GM19193 (cell line): ENCODE measurements around the gene PCAT6.

ENCODE experiments used
- POLR2A ChIP-seq: IDR thresholded peaks from 4 replicates; pipeline ENCODE4 v1.6.1; 2011; ENCODE audit not compliant: insufficient read depth, insufficient read length; ENCODE audit errors: extremely low read depth

The PCAT6 gene

DNA sequence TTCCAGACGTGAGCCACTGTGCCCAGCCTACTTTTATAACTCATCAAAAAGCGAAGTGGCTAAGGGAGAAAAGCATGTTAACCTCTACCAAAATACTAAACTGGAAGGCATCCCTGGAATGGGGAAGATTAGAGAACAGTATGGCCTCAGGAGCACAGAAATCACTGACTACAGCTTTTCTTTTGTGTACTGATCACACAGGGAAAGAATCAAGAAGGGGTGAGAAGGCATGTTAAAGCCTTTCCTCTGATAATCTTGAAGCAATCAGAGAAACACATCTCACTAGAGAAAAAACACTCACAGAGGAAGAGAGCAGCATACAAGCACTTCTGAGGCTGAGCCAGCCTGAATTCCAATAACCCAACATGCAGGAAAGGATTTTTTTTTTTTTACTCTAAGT lies 10.7 kb downstream of the PCAT6 start:
- TF ChIP-seq POLR2A, result no peak

DNA sequence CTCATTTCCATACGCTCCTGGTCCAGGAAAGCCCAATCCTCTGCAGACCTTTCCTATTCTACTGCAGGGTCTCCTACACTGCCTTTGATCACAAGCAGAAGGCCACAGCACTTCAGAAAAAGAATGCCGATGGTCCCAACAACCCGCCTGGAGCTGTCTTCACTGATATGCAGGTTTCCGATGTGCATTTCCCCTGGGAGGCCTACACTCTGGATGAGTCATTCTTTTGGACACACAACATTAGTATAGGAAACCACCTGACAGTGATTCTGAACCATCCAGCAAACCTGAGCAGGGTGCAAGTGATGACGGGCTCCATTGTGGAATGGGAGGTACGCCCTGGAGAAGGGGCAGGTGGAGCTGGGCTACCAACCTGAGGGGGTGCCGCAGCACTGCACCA lies 15.0 kb downstream of the PCAT6 start:
- no peak for TF ChIP-seq POLR2A

DNA sequence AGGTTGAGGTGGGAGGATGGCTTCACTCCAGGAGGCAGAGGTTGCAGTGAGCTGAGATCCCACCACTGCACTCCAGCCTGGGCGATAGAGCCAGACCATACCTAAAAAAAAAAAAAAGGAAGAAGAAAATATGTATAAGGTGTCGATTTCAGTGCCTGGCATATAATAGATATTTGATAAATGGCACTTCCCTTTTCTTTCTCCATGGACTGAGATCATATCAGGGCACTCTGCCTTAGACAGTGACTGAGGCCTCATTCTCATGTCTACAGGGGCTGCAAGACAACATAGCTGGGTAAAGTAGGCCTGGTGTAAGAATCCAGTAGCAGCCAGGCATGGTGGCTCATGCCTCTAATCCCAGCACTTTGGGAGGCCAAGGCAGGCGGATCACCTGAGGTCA lies 21.2 kb downstream of the PCAT6 start:
- TF ChIP-seq POLR2A, result no peak

DNA sequence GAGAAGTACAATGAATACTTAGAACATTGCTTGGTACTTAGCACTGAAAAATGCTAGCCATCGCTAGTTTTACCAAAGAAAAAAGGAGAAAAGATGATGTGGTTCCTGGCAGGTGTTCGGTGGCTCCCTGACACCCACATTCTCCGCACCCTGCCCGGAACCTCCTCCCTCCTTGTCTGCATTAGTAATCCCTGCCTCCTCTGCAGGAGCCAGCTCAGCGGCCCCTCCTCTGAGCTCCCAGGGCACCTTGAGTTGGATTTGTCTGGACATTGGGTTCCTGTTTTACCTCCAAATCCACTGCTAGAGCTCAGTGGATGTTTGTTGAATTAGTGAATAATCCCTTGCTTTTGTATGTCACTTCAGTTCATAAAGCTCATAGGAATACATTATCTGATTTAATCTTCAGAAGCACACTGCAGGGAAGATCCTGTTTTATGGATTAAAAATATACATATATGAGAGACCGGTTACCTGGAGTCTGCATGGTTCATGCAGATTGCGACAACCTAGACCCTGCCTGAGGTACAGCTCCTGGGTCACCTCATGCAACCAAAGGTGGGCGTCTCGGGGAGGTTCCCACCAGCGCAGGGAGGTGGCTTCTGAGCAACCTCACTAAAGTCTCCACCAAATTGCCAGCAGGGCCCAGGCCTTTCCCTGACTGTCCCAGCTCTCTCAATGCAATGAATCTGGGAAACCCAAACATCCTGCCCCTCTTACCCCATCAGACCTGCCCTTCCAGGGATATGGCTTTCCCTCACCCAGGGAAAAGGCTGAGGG lies 24.2 kb downstream of the PCAT6 start:
- TF ChIP-seq POLR2A, result no peak

DNA sequence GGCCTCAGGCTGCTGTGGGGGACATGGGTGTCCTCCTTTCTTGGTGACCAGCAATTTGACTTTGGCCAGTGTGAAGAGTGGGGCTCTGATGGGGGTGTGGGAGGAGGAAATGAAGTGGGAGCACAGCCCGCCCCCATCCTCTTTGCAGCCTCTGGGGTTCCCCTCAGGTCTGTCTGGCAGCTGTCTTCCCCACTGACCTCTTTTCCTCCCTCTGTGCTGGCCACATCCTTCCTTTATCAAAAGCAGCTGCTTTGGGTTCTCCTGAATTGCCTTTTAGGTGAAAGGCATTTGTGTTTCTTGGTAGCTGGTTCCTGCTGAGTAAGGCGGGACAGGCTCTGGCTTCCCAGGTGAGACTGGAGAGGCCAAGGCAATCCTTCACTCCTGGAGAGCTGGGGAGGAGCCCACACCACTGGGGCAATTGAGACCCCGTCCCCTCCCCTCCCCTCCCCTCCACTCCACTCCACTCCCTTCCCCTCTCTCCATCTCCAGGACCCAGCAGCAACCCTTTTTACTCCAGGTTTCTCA lies 24.9 kb downstream of the PCAT6 start:
- TF ChIP-seq POLR2A, result no peak

DNA sequence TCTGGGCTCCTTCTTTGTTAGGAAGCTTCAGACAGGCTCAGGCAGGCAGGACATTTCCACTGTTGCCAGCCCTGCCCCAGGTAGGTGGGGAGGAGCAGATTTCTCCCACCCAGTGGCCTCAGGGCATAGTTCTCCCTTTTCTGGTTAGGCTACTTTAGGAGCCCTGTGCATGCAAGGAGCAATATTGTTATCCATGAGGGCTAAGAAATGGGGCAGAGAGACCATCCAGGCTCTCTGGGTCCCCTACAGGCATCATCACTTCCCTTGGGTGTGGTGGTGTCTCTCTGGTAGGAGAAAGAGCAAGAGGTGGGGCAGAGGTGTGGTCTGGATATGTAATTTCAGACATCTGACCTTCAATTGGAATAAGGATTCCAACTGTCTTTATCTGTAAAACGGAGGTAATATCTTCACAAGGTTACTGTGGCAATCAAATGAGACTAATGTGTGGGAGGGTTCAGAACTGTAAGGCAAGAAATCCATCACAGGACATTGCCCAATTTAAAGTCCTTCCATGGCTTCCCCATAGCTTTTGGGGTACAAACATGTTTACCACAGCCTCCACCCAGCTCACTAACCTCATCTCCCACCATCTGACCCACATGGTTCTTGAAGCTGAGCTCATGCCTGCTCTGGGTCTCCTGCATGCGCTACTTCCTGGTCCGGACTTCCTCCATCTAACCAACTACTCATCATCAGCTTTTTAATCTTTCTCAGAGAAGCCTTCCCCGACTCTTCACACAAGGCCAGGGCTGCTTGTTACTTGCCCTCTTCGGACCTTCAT lies 26.1 kb downstream of the PCAT6 start:
- no peak for TF ChIP-seq POLR2A

DNA sequence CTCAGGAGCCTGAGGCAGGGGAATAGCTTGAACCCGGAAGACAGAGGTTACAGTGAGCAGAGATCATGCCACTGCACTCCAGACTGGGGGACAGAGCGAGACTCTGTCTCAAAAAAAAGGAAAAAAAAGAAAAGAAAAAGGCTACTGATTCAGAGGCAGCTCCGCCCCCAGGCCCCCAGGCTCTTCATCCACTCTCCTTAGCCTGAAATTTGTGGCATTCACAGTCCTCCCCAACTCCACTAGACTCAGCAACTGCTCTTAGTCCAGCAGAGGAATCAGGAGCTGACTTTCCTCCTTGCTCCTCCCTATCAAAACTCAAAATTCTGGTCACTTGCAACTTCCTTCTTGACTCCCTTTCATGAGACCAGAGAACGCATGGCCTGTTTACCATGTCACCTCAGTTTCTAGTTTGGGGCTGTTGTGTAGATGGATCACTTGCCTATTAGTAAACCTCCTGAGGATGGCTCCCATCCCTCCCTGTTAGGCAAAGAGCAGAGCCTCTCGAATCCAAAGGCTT lies 27.1 kb downstream of the PCAT6 start:
- no peak for TF ChIP-seq POLR2A

DNA sequence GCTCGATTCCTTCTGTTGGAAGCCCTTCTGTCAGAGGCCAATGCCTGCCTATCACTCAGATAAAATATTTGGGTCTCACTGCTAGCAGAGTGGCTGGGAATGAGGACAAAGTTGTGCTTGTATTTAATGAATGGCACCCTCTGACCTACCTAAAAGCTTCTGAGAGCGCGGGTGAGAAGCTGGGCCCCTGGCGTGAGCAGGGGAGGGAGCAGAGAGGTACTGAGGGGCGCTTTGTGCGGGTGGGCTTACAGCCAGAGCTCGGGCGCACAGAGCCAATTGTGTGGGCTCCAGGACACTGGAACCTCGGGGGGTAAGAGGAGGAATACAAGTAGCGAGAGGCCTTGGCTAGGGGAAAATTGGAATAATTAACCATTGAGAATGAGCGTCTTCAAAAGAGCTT lies 32.3 kb downstream of the PCAT6 start:
- no peak for TF ChIP-seq POLR2A

DNA sequence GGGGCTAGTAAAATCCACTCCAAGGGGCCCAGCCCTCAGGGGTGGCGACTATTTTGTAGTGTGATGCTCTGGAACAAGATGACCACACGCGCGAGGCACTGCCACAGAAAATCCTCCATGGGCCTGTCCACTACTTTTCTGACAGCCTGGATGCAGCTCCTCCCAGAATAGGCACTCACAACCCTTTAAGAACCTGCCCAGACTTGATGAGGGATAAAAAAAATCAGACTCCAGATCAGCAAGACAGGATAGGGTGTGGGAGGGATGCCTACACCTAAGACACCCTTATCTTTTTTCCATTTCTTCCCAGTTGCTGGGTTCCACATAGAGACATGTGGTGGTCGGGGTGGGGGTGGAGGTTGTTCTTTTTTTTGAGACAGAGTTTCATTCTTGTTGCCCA lies 33.5 kb downstream of the PCAT6 start:
- no peak for TF ChIP-seq POLR2A

DNA sequence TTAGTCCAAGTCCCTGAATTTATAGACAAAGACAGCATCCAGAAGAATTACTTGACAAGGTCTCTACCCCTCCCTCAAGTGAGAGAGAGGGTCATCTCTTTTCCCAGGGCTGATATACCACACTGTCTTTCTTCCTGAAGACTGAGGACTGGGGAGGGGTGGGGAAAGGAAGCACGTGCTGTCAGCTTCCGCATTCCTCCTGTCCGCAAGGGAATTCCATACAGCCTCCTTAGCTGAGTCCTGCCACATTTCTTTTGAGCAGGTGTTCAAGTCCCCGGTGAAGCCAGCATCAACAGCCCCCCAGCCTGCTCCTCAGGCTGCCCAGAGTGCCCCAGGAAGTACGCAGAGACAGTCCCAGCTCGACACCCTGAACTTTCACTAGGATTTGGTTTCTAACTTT lies 34.2 kb downstream of the PCAT6 start:
- TF ChIP-seq POLR2A, result no peak

DNA sequence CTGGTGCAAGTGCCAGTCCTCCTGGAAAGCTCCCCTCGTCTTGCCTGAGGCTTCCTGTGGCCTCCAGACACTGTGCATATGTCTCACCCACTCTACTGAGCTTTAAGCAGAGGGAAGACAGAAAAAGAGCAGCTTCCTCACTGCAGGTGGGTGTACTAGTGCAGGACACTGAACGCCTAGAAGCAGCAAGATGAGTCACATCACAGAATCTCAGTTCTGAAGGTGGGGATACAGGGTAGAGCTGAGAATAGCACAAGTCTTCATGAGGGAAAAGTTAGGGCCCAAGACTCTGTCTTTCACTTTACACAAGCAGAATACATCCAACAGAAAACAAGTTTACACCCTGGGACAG lies 37.4 kb downstream of the PCAT6 start:
- TF ChIP-seq POLR2A, result no peak

DNA sequence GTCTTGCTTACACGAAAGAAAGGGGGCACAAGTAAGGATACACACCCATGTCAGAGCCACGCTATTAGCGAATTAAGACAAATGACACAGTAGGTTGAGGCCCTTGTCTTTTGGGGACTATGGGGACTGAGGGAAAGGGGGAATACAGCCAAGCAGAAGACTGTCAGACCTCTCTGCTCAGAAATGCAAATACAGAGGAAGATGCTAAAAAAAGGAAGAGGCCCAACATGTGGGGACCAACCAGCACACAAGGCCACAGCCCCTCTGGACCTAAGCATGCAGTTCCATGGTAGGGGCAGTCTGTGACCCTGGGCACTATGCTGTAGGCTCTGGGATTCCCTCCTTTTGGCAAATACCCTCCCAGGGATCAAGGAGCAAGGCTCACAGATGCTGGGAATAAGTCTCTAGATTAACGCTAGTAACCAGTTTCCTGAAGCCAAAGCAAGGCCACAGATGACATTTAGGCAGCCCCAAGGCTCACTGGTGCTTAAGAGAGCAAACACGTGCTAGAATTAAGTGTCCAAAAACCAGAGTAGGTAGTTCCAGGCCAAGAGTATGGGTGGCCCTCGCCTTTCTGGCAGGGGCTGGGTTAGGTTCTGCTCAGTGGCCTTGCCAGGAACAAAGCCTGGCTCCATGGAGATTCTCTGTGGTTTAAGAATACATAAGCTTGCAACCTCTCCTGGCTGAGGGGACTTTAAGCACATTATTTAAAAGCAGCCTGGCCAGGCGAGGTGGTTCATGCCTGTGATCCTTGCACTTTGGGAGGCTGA lies 40.0 kb downstream of the PCAT6 start:
- no peak for TF ChIP-seq POLR2A

DNA sequence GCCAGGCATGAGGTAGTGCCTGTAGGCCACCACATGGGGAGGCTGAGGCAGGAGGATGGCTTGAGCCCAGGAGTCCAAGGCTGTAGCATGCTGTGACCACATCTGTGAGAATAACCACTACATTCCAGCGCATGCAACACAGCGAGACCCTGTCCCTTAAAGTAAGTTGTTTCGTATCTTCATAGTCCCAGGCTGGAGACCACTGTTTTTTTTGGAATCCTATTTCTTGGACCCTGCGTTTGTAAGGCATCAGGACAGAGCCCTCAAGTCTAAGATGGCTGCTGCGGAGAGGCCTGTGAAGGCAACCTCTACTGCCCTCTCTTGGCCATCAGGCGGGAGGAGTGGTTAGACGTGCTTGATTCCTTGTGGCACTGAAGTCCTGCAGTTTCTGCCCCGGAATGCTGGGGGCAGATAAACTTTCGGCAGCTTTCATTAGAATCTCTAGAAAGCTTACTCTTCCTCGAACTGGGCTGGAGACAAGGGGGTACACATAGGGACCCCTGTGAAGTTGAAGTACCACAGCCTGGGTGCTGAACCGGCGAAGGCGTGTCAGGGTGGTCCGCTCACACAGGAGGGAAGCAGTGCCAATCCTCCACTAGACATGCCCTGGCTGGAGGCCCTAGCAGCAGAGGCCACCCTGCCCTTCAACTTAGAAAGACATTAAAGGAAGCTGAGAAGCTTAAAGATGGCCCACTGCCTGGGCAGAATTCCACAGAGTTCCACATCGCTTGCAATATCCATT lies 41.6 kb downstream of the PCAT6 start:
- TF ChIP-seq POLR2A, result no peak

DNA sequence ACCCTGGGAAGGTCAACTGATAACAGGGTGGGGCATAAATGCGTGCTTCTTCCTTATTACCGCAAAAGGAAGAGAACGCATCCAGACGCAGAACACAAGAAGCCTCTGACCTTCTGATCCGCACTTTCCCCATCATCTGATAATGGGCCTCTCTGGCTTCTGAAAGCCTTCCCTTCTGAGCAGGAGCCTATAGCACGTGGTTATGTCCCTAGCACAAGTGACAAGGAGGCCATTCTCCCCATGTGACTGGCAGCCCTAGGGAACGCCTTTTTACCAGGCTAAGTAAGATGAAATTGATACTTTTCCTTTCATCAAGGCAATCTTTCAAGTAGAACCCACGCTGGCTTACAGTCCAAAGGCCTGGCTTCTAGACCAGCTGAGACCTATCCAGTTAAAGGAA lies 44.0 kb downstream of the PCAT6 start:
- no peak for TF ChIP-seq POLR2A
